Colonic mucosa (tissue), 4 donors: ENCODE data around the gene ASH1L. TPM values are rescaled to one million over a fixed set of nuclear protein-coding genes. Genes with fewer than 3 reads are reported as not detected.
"Not testable (repeated sequence)": the region's sequence is repeated elsewhere in the genome, so short reads cannot be mapped to it uniquely, and the experiment has no call there.

ENCODE experiments used
- DNase-seq: peaks from one replicate; pipeline ENCODE4 v3.0.0-alpha.2; 2020
- H3K27ac ChIP-seq: fragments of 200-600 bp; one replicate; pipeline ENCODE4 v1.8.0; 2021
- H3K27me3 ChIP-seq: fragments of 200-600 bp; one replicate; pipeline ENCODE4 v1.8.0; 2021
- H3K36me3 ChIP-seq: fragments of 200-600 bp; one replicate; pipeline ENCODE4 v1.8.0; 2021
- H3K4me1 ChIP-seq: fragments of 200-600 bp; one replicate; pipeline ENCODE4 v1.8.0; 2021; ENCODE audit warnings: mild to moderate bottlenecking
- H3K4me3 ChIP-seq: fragments of 200-600 bp; one replicate; pipeline ENCODE4 v1.8.0; 2021
- H3K9ac ChIP-seq, 2 donors: one replicate each; pipeline ENCODE4 v1.7.0; 2013; ENCODE audit warnings: control low read depth in 2 of 2, low read depth in 2 of 2, low read length in 2 of 2
- H3K9me3 ChIP-seq: fragments of 200-600 bp; one replicate; pipeline ENCODE4 v1.8.0; 2021
- CTCF ChIP-seq: fragments of 200-600 bp; IDR thresholded peaks from one replicate; pipeline ENCODE4 v1.8.0; 2022; ENCODE audit warnings: antibody characterized with exemption, mild to moderate bottlenecking
- intact Hi-C: fragments of 100-400 bp; cut with DNase I; formaldehyde crosslinking; loops from one replicate; pipeline ENCODE4 v1.14.1; 2022
- total RNA-seq, 2 donors: library from RNA; stranded (reverse); fragmentation: NEBNext Ultra II Directional in 1 of 2; extraction: Animal tissue kit (Norgen Biotek cat#: 25700) in 1 of 2; gene quantifications; one replicate each; pipeline ENCODE4 v1.2.1, GENCODE V29; 2021
- donor health status: healthy.
- donor health status: DM: no; HTN: no; CAD: no.
- donor health status: DM: no; HTN: no; CAD: no.

The ASH1L gene
- total RNA-seq, 2 donors from 2014 or later: 37.7 to 47.2 TPM

GRCh38 chr1:155598842-155599331, 36.3 kb upstream of the ASH1L start:
- DNase-seq: no peak
- no peak for TF ChIP-seq CTCF
- no peak overlapping the region for H3K9ac ChIP-seq
- no peak overlapping the region for H3K4me3 ChIP-seq
- no peak overlapping the region for H3K27ac ChIP-seq
- no peaks in the 10 kb centered on the region for H3K36me3 ChIP-seq
- H3K27me3 ChIP-seq: no peaks in the 10 kb centered on the region
- intact Hi-C loops: no loop called here
- H3K4me1 ChIP-seq: no peaks in the 10 kb centered on the region
- no peaks in the 10 kb centered on the region for H3K9me3 ChIP-seq

- TF ChIP-seq CTCF: no peak
- H3K4me3 ChIP-seq: no peak overlapping the region
- no peaks in the 10 kb centered on the region for H3K36me3 ChIP-seq
- H3K27ac ChIP-seq: no peak overlapping the region
- no peaks in the 10 kb centered on the region for H3K4me1 ChIP-seq
- no peak for DNase-seq
- intact Hi-C loops: no loop called here
- no peak overlapping the region for H3K9ac ChIP-seq
- H3K27me3 ChIP-seq: no peaks in the 10 kb centered on the region
- no peaks in the 10 kb centered on the region for H3K9me3 ChIP-seq
Observed at GRCh38 chr1:155596864-155597263, 34.3 kb upstream of the ASH1L start.

- H3K9ac ChIP-seq, H3K9me3 ChIP-seq, DNase-seq, H3K27ac ChIP-seq, H3K4me3 ChIP-seq, H3K36me3 ChIP-seq, H3K27me3 ChIP-seq, H3K4me1 ChIP-seq, intact Hi-C loops: not testable (repeated sequence)
Observed at GRCh38 chr1:155595877-155596474, 33.4 kb upstream of the ASH1L start.

DNA sequence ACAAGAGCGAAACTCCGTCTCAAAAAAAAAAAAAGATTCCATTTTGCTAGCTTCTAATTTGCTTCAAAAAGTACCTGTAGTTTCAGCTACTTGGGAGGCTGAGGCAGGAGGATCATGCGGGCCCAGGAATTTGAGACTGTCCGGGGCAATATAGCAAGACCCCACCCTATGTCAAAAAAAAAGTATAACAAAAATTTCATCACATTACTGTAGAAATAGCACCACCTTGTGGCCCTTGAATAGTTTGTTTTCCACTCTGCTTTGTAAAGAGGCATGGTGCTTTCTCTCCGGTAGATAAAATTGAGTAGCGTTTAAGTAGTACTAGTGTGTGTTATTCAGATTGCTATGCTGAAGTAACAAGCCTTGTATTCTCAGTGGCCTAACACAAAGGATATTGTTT, 29.2 kb upstream of the ASH1L start:
- H3K27me3 ChIP-seq: no peaks in the 10 kb centered on the region
- intact Hi-C loops: loop anchor here (2.0 kb wide), 1 partner anchor 341 kb away; no protein-coding TSS in a partner anchor
- TF ChIP-seq CTCF: peak; percentile 53
- peak; percentile 32 for DNase-seq
- H3K9me3 ChIP-seq: no peaks in the 10 kb centered on the region
- no peak overlapping the region for H3K27ac ChIP-seq
- no peaks in the 10 kb centered on the region for H3K4me1 ChIP-seq
- no peak overlapping the region for H3K4me3 ChIP-seq
- no peaks in the 10 kb centered on the region for H3K36me3 ChIP-seq
- no peak overlapping the region for H3K9ac ChIP-seq

- intact Hi-C loops, H3K9ac ChIP-seq, H3K9me3 ChIP-seq, H3K36me3 ChIP-seq, H3K27me3 ChIP-seq, H3K4me1 ChIP-seq, DNase-seq, H3K27ac ChIP-seq, H3K4me3 ChIP-seq: not testable (repeated sequence)
Observed at GRCh38 chr1:155590516-155591247, 28.1 kb upstream of the ASH1L start.

GRCh38 chr1:155589282-155589681, 26.7 kb upstream of the ASH1L start:
- H3K27ac ChIP-seq: not testable (repeated sequence)

DNA sequence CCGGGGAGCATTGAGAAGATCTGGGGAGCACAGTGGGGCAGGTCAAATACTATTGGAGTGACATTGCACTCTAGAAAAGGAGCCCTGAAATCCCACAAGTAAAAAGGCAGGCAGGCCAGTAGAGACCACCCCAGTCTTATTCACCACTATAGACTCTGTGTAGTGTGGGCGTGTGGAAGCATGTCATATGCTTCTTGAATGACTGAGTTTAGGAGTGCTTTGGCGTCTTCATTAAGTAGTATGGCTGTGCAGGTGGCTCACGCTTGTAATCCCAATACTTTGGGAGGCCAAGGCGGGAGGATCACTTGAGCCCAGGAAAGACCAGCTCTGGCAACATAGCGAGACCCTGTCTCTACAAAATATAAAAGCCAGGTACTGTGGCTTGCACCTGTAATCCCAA, 21.2 kb upstream of the ASH1L start:
- DNase-seq, H3K4me1 ChIP-seq, H3K27me3 ChIP-seq, H3K9me3 ChIP-seq, intact Hi-C loops, H3K9ac ChIP-seq, H3K4me3 ChIP-seq, H3K36me3 ChIP-seq, H3K27ac ChIP-seq: not testable (repeated sequence)

More at GRCh38 chr1:155589282-155589681, 26.7 kb upstream of the ASH1L start:
- H3K36me3 ChIP-seq, H3K4me3 ChIP-seq, H3K27me3 ChIP-seq, H3K4me1 ChIP-seq, H3K9ac ChIP-seq, H3K9me3 ChIP-seq, DNase-seq, intact Hi-C loops: not testable (repeated sequence)

DNA sequence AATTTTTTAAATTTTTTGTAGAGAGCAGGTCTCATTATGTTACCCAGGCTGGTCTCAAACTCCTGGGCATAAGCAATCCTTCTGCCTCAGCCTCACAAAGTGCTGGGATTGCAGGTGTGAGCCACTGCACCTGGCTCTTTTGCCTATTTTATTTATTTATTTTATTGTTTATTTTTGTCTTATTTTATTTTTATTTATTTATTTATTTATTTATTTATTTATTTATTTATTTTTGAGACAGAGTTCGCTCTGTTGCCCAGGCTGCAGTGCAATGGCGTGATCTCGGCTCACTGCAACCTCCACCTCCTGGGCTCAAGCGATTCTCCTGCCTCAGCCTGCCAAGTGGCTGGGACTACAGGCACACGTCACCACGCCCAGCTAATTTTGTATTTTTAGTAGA, 13.0 kb upstream of the ASH1L start:
- H3K4me3 ChIP-seq, DNase-seq, H3K36me3 ChIP-seq, H3K4me1 ChIP-seq, H3K27me3 ChIP-seq, intact Hi-C loops, H3K27ac ChIP-seq, H3K9ac ChIP-seq, H3K9me3 ChIP-seq: not testable (repeated sequence)
